Hepatocyte (in vitro differentiated cells): ENCODE data around the gene ANKRD35.
"Not testable (repeated sequence)": the region's sequence is repeated elsewhere in the genome, so short reads cannot be mapped to it uniquely, and the experiment has no call there.

Source experiments
- EZH2 ChIP-seq: fragments of 200-600 bp; sonication (generic); IDR thresholded peaks from 2 replicates; pipeline ENCODE4 v1.6.1; 2016; ENCODE audit warnings: antibody characterized with exemption, mild to moderate bottlenecking, borderline replicate concordance
- EZH2phosphoT487 ChIP-seq: fragments of 200-600 bp; sonication (generic); IDR thresholded peaks from one replicate; pipeline ENCODE4 v1.6.1; 2018; ENCODE audit warnings: antibody characterized with exemption, mild to moderate bottlenecking, low read depth, moderate library complexity; ENCODE audit not compliant: unreplicated experiment, severe bottlenecking
- TF ChIP-seq, protein P1 (sequence below): fragments of 200-600 bp; sonication (generic); IDR thresholded peaks from 2 replicates; pipeline ENCODE4 v1.5.1; 2016; ENCODE audit warnings: antibody characterized with exemption, mild to moderate bottlenecking; ENCODE audit not compliant: poor library complexity

- TF ChIP-seq, protein P1, sequence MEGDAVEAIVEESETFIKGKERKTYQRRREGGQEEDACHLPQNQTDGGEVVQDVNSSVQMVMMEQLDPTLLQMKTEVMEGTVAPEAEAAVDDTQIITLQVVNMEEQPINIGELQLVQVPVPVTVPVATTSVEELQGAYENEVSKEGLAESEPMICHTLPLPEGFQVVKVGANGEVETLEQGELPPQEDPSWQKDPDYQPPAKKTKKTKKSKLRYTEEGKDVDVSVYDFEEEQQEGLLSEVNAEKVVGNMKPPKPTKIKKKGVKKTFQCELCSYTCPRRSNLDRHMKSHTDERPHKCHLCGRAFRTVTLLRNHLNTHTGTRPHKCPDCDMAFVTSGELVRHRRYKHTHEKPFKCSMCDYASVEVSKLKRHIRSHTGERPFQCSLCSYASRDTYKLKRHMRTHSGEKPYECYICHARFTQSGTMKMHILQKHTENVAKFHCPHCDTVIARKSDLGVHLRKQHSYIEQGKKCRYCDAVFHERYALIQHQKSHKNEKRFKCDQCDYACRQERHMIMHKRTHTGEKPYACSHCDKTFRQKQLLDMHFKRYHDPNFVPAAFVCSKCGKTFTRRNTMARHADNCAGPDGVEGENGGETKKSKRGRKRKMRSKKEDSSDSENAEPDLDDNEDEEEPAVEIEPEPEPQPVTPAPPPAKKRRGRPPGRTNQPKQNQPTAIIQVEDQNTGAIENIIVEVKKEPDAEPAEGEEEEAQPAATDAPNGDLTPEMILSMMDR: not testable (repeated sequence)
- TF ChIP-seq EZH2, EZH2phosphoT487: not testable (repeated sequence)
Measured at GRCh38 chr1:145818095-145818494, 67.6 kb downstream of the ANKRD35 start.
